Stomach (tissue), 19 donors: ENCODE data around the gene UGT8. TPM values are rescaled to one million over a fixed set of nuclear protein-coding genes. Genes with fewer than 3 reads are reported as not detected.

ENCODE experiments used
- DNase-seq, 2 donors: peaks; one replicate each; pipeline versions ENCODE4 v3.0.0 to v3.0.0-alpha.2; 2013 to 2019
- H3K27ac ChIP-seq, 5 donors: fragments of 200-600 bp in 4 of 5; sonication (generic) in 4 of 5; one replicate each; pipeline ENCODE4 v1.5.1; 2013 to 2019; ENCODE audit warnings: mild to moderate bottlenecking in 1 of 5, moderate library complexity in 1 of 5
- H3K27me3 ChIP-seq, 3 donors: fragments of 200-600 bp; sonication (generic); one replicate each; pipeline ENCODE4 v1.5.1; 2017 to 2019; ENCODE audit warnings: mixed run types in 1 of 3
- H3K36me3 ChIP-seq, 4 donors: fragments of 200-600 bp; sonication (generic); 1 replicate in 3 of 4; 2 replicates in 1 of 4; pipeline ENCODE4 v1.5.1; 2016 to 2019
- H3K4me1 ChIP-seq, 4 donors: fragments of 200-600 bp; sonication (generic); one replicate each; pipeline ENCODE4 v1.5.1; 2016 to 2019
- H3K4me3 ChIP-seq, 4 donors: fragments of 200-600 bp; sonication (generic) in 3 of 4; one replicate each; pipeline ENCODE4 v1.5.1; 2016 to 2019; ENCODE audit warnings: mild to moderate bottlenecking in 1 of 4
- H3K9me3 ChIP-seq, 4 donors: fragments of 200-600 bp; sonication (generic); one replicate each; pipeline ENCODE4 v1.5.1; 2016 to 2019
- CTCF ChIP-seq, 7 experiments: fragments of 450-650 bp in 4 of 7; fragments of 200-600 bp in 3 of 7; sonication (generic) in 3 of 7; IDR thresholded peaks; one replicate each; pipeline ENCODE4 v1.5.1; 2016 to 2019; ENCODE audit warnings: antibody characterized with exemption in 7 of 7, control low read depth in 2 of 7, mild to moderate bottlenecking in 1 of 7
- EP300 ChIP-seq: sonication (generic); formaldehyde crosslinking; IDR thresholded peaks from one replicate; pipeline ENCODE4 v1.6.1; 2017; ENCODE audit warnings: antibody characterized with exemption
- POLR2A ChIP-seq, 4 donors: fragments of 450-650 bp; IDR thresholded peaks; one replicate each; pipeline ENCODE4 v1.6.1; 2016; ENCODE audit warnings: antibody characterized with exemption in 4 of 4, control low read depth in 2 of 4, mild to moderate bottlenecking in 1 of 4, moderate library complexity in 1 of 4
- POLR2AphosphoS5 ChIP-seq, 3 donors: sonication (generic); formaldehyde crosslinking; IDR thresholded peaks; one replicate each; pipeline ENCODE4 v1.6.1; 2016; ENCODE audit warnings: antibody characterized with exemption in 3 of 3
- WGBS, 5 donors: extraction: QIAGEN DNeasy Blood & Tissue Kit in 3 of 5; methylation state at CpG; one replicate each; pipeline versions ENCODE4 v1.1.5 to v1.1.7; 2013 to 2018; 5-methylcytosine and 5-hydroxymethylcytosine counted together
- intact Hi-C: fragments of 100-400 bp; cut with DNase I; formaldehyde crosslinking; loops from one replicate; pipeline ENCODE4 v1.15.1; 2023; ENCODE audit warnings: low total_unique reads
- long read RNA-seq, 10 donors: transcript quantifications; one replicate each; lab custom pipeline, GENCODE V29; 2026
- polyA plus RNA-seq, 3 donors: library from polyadenylated mRNA; stranded (reverse); fragments of 200-250 nt; gene quantifications; one replicate each; pipeline ENCODE4 v1.2.3, GENCODE V29; 2013
- total RNA-seq, 5 donors: library from RNA; depleted of rRNA; stranded (reverse); fragments of >200 nt; gene quantifications; one replicate each; pipeline versions ENCODE4 v1.1.0 to v1.2.3, GENCODE V29; 2014 to 2016
- donor health status: healthy with polysubstance abuse.
- donor health status: Bipolar disorder and iron deficiency.
- donor health status: healthy.

The UGT8 gene, protein sequence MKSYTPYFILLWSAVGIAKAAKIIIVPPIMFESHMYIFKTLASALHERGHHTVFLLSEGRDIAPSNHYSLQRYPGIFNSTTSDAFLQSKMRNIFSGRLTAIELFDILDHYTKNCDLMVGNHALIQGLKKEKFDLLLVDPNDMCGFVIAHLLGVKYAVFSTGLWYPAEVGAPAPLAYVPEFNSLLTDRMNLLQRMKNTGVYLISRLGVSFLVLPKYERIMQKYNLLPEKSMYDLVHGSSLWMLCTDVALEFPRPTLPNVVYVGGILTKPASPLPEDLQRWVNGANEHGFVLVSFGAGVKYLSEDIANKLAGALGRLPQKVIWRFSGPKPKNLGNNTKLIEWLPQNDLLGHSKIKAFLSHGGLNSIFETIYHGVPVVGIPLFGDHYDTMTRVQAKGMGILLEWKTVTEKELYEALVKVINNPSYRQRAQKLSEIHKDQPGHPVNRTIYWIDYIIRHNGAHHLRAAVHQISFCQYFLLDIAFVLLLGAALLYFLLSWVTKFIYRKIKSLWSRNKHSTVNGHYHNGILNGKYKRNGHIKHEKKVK
- total RNA-seq (10 to 100 TPM in 4 of 5 donors, 1 to 10 TPM in 1; 2.3 to 42.6 (median 24.0) TPM), polyA plus RNA-seq (1 to 10 TPM; 1.2 to 4.9 (median 1.6) TPM)
- long read RNA-seq, donor 1, full-length matches to known transcripts: 2 of 2 reads
- long read RNA-seq, donor 1, partial matches to known transcripts: 0 of 2 reads
- long read RNA-seq, donor 1, other reads (novel, unspliced or antisense): 0 of 2 reads
- long read RNA-seq, donor 2, full-length matches to known transcripts: 2 of 11 reads
- long read RNA-seq, donor 2, partial matches to known transcripts: 9 of 11 reads
- long read RNA-seq, donor 2, other reads (novel, unspliced or antisense): 0 of 11 reads
- long read RNA-seq, donor 3, full-length matches to known transcripts: 3 of 3 reads
- long read RNA-seq, donor 3, partial matches to known transcripts: 0 of 3 reads
- long read RNA-seq, donor 3, other reads (novel, unspliced or antisense): 0 of 3 reads
- long read RNA-seq, donor 4, full-length matches to known transcripts: 1 of 1 reads
- long read RNA-seq, donor 4, partial matches to known transcripts: 0 of 1 reads
- long read RNA-seq, donor 4, other reads (novel, unspliced or antisense): 0 of 1 reads
- long read RNA-seq, donor 5, full-length matches to known transcripts: 5 of 21 reads
- long read RNA-seq, donor 5, partial matches to known transcripts: 16 of 21 reads
- long read RNA-seq, donor 5, other reads (novel, unspliced or antisense): 0 of 21 reads
- long read RNA-seq, donor 6, full-length matches to known transcripts: 11 of 47 reads
- long read RNA-seq, donor 6, partial matches to known transcripts: 36 of 47 reads
- long read RNA-seq, donor 6, other reads (novel, unspliced or antisense): 0 of 47 reads
- long read RNA-seq, donor 7, full-length matches to known transcripts: 8 of 13 reads
- long read RNA-seq, donor 7, partial matches to known transcripts: 5 of 13 reads
- long read RNA-seq, donor 7, other reads (novel, unspliced or antisense): 0 of 13 reads
- long read RNA-seq, donor 8, full-length matches to known transcripts: 6 of 21 reads
- long read RNA-seq, donor 8, partial matches to known transcripts: 15 of 21 reads
- long read RNA-seq, donor 8, other reads (novel, unspliced or antisense): 0 of 21 reads
- long read RNA-seq, donor 9, full-length matches to known transcripts: 4 of 14 reads
- long read RNA-seq, donor 9, partial matches to known transcripts: 10 of 14 reads
- long read RNA-seq, donor 9, other reads (novel, unspliced or antisense): 0 of 14 reads
- long read RNA-seq, donor 10, full-length matches to known transcripts: 4 of 11 reads
- long read RNA-seq, donor 10, partial matches to known transcripts: 7 of 11 reads
- long read RNA-seq, donor 10, other reads (novel, unspliced or antisense): 0 of 11 reads

DNA sequence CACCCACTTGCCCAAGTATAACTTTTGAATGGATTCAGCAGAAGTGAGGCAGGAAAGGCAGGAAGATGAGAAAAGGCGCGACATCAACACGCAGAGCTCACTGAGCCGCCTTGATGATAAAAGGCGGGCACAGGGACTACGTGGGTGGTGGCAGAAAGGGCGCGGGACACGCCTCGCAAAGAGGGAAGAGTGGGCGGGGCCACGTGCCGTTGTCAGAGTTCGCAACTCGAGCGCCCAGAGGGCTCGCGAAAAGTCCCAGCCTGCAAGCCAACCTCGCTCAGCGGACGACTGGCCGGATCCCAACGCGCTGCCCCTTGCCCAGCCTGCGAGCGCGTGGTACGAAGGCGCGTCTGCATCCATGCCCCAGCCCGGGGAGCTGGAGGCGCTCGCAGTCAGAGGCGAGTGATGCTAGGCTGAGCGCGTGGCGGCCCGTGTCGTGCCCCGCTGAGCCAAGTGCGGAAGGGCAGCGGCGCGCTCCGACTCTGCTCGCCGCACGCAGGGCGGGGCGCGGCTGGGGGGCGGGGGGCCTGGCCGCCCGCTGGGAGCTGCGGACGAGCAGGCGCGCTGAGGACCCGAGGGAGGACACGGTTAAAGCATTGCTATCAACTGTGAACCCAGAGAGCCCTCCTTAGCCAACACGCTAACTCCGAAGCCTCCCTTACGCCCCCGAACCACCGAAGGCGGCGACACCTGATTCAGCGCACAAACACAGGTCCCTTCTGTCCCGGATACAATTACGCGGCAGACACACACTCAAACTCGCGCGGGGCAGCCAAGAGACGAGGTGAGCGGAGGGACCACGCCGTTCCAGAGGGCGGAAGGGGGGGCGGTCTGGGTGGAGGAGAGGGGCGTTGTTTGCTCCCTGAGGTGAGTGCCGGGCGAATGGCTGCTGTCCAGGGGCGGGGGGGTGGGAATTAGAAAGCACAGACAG is at the start of gene UGT8:
TSS of gene UGT8 (plus strand) at position 617 of the 931 bp plus-strand sequence. CDS start 24,074 bp downstream, outside the sequence.
- peak within 1 kb of the TSS; percentile 64 to 89 (median 85) for H3K27ac ChIP-seq
- peaks cover 5 to 43% (median 26%) of the 10 kb centered on the region in 4 donors for H3K4me1 ChIP-seq
- WGBS, 5 donors: 1 to 2% (median 1%) methylated on average over 32 to 84 of the region's 84 CpGs
- peak within 1 kb of the TSS; percentile 55 to 74 (median 64) for H3K4me3 ChIP-seq
- H3K27me3 ChIP-seq: peaks cover 0 to 35% (median 10%) of the 10 kb centered on the region in 3 donors
- no peaks in the 10 kb centered on the region for H3K9me3 ChIP-seq
- DNase-seq: peak; percentile 86 to 87
- no peaks in the 10 kb centered on the region for H3K36me3 ChIP-seq
- intact Hi-C loops: no loop called here
- TF ChIP-seq POLR2A (IDR thresholded peaks at IDR 0.05) (no peak), POLR2AphosphoS5 (IDR thresholded peaks at IDR 0.05) (peak in 2 of 3 donors; percentile 46 to 50)

DNA sequence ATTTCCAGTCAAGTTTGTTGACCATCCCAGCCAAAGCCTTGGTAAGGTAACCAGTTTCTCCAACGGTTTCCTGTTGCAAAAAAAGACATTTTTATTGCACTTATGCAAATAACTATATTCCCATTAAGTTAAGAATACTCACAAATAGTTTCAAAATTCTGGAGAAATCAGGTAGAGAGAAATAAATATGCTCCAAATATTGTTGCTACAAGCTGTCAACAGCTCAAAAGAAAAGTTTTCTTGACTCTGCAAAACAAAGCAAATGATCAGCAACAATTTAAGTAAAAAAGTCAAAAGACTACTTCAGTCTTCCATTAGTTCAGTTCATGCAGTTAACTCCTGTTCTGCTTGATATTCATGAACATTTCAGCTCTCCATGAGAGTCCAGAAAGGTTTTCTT is 49.0 kb upstream of the UGT8 start:
- Histone ChIP-seq H3K36me3 (no peaks in the 10 kb centered on the region), H3K4me3 (no peak overlapping the region), H3K4me1 (no peaks in the 10 kb centered on the region), H3K27me3 (no peaks in the 10 kb centered on the region), H3K27ac (no peak overlapping the region), H3K9me3 (no peaks in the 10 kb centered on the region)
- DNase-seq: no peak
- intact Hi-C loops: no loop called here
- WGBS, 5 donors: 21 to 38% (median 31%) methylated on average over 1 of the region's 1 CpG
- no peak for TF ChIP-seq CTCF (IDR thresholded peaks at IDR 0.05)
- no peak for TF ChIP-seq POLR2AphosphoS5 (IDR thresholded peaks at IDR 0.05)
- no peak for TF ChIP-seq POLR2A (IDR thresholded peaks at IDR 0.05)
- no peak for TF ChIP-seq EP300

DNA sequence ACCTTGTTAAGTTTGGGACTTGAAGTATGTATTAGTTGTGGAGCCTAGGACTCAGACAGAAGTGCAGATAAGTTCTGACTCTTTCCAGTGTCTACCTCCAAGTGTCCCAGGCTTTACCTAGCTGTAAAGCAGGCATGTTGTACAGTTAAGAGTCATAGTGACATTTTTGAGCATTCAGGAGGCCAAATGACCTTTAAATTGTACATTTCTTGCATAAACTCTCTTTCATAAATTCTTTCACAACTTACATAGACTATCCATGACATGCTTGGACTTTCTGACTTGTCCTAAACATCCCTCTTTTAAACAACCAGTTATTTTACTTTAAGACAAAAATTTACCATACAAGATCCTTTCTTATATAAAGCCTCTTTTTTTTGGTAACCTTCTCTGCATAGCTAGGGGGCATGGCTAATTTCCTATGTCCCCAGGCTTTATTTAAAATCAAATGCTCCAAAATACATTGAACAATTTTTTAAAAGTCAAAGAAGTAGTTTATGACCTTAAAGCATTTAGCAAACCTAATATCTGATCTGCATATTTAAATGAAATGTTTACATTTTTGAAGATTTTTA is 40.1 kb upstream of the UGT8 start:
- DNase-seq: no peak
- Histone ChIP-seq H3K4me1 (peaks cover 0 to 23% (median 10%) of the 10 kb centered on the region in 4 donors), H3K36me3 (no peaks in the 10 kb centered on the region), H3K4me3 (no peak overlapping the region), H3K27me3 (no peaks in the 10 kb centered on the region), H3K27ac (no peak overlapping the region), H3K9me3 (peaks cover 0 to 8% (median 3%) of the 10 kb centered on the region in 4 donors)
- intact Hi-C loops: no loop called here
- no peak for TF ChIP-seq EP300
- no peak for TF ChIP-seq POLR2A (IDR thresholded peaks at IDR 0.05)

DNA sequence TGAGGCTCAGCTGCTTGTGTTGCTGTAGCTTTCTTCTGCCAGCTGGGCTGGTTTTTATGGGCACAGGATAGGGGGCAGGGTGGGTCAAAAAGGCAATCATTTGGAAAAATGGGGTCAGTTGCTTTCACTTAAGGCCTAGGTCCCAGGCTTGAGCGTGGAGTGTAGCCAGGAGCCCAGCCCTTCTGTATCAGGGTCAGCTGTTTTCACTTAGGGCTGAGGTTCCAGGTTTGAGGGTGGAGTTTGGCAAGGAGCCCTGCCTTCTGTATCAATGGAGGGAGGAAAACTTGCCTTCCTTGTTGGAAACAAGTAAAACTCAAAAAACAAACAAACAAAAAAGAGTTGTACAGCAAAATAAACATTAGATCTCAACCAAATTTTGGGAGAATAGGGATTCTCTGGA is 37.0 kb upstream of the UGT8 start:
- Histone ChIP-seq H3K9me3 (peaks cover 0 to 8% (median 3%) of the 10 kb centered on the region in 4 donors), H3K27me3 (no peaks in the 10 kb centered on the region), H3K4me1 (peaks cover 0 to 35% (median 14%) of the 10 kb centered on the region in 4 donors), H3K27ac (peak overlapping the region; percentile 5 to 55 (median 23)), H3K36me3 (no peaks in the 10 kb centered on the region), H3K4me3 (no peak overlapping the region)
- TF ChIP-seq EP300: no peak
- TF ChIP-seq POLR2A (IDR thresholded peaks at IDR 0.05): no peak
- TF ChIP-seq CTCF (IDR thresholded peaks at IDR 0.05): no peak
- no peak for TF ChIP-seq POLR2AphosphoS5 (IDR thresholded peaks at IDR 0.05)
- DNase-seq: peak; percentile 58 to 69
- intact Hi-C loops: no loop called here
- WGBS, 5 donors: 18 to 58% (median 32%) methylated on average over 1 of the region's 1 CpG
